SK-N-SH (cell line): Measurements from ENCODE around the gene TEAD4. TPM values are rescaled to one million over a fixed set of nuclear protein-coding genes. Genes with fewer than 3 reads are reported as not detected.

Experiments
- CTCF ChIA-PET: fragments of 300-600, 350-600 bp; formaldehyde crosslinking; extraction: SDS; loops from one replicate; lab custom pipeline; 2021; lab: Yijun Ruan, JAX
- POLR2A ChIA-PET: fragments of 350-600 bp; sonication (Branson Sonifier 250); formaldehyde crosslinking; extraction: SDS; loops from one replicate; lab custom pipeline; 2020; ENCODE audit warnings: antibody characterized with exemption, inconsistent platforms; lab: Yijun Ruan, JAX
- DNase-seq: peaks from one replicate; pipeline ENCODE4 v3.0.0; 2012
- H2AFZ ChIP-seq: fragments of 200-600 bp; sonication (generic); 2 replicates; pipeline ENCODE4 v1.8.1; 2016; ENCODE audit warnings: antibody characterized with exemption, mild to moderate bottlenecking, low read depth
- H3F3A ChIP-seq: fragments of 200-600 bp; sonication (generic); replicated peaks from 2 replicates; pipeline ENCODE3; 2016; ENCODE audit warnings: antibody characterized with exemption, mild to moderate bottlenecking; ENCODE audit not compliant: insufficient read depth
- H3K27ac ChIP-seq, 2 experiments: fragments of 200-500 bp in 1 of 2; fragments of 200-600 bp in 1 of 2; sonication (Bioruptor generic) in 1 of 2; sonication (generic), shearing (Covaris generic) in 1 of 2; 2 replicates each; pipeline versions ENCODE4 v1.5.1 to v1.6.1; 2014 to 2016; ENCODE audit warnings: low read depth in 2 of 2, inconsistent platforms in 1 of 2, low read length in 1 of 2, mild to moderate bottlenecking in 1 of 2, mixed read lengths in 1 of 2
- H3K27me3 ChIP-seq: fragments of 200-600 bp; sonication (generic), shearing (Covaris generic); 2 replicates; pipeline ENCODE4 v1.6.1; 2016; ENCODE audit warnings: mixed run types; ENCODE audit not compliant: insufficient read depth
- H3K36me3 ChIP-seq, 2 experiments: fragments of 200-500 bp in 1 of 2; fragments of 200-600 bp in 1 of 2; sonication (Bioruptor generic) in 1 of 2; sonication (generic) in 1 of 2; replicated peaks in 1 of 2; 2 replicates each; pipeline versions ENCODE3 to v1.5.1; 2014 to 2016; ENCODE audit warnings: low read length in 1 of 2, mild to moderate bottlenecking in 1 of 2; ENCODE audit not compliant: insufficient read depth in 2 of 2, control insufficient read depth in 1 of 2
- H3K4me1 ChIP-seq, 2 experiments: fragments of 200-500 bp in 1 of 2; fragments of 200-600 bp in 1 of 2; sonication (Bioruptor generic) in 1 of 2; sonication (generic), shearing (Covaris generic) in 1 of 2; 2 replicates each; pipeline versions ENCODE4 v1.5.1 to v1.6.1; 2014 to 2016; ENCODE audit warnings: low read depth in 1 of 2, low read length in 1 of 2, mixed run types in 1 of 2; ENCODE audit not compliant: insufficient read depth in 2 of 2, control insufficient read depth in 1 of 2
- H3K4me2 ChIP-seq: fragments of 200-600 bp; sonication (generic), shearing (Covaris generic); 2 replicates; pipeline ENCODE4 v1.6.1; 2017; ENCODE audit warnings: mixed run types
- H3K4me3 ChIP-seq, 2 experiments: fragments of 200-500 bp in 1 of 2; fragments of 200-600 bp in 1 of 2; sonication (Bioruptor generic) in 1 of 2; sonication (generic), shearing (Covaris generic) in 1 of 2; 2 replicates each; pipeline versions ENCODE4 v1.5.1 to v1.8.1; 2014 to 2016; ENCODE audit warnings: low read depth in 2 of 2, inconsistent platforms in 1 of 2, low read length in 1 of 2, mild to moderate bottlenecking in 1 of 2, mixed read lengths in 1 of 2, moderate library complexity in 1 of 2
- H3K79me2 ChIP-seq: fragments of 200-600 bp; sonication (generic); 2 replicates; pipeline ENCODE4 v1.8.1; 2017; ENCODE audit warnings: mild to moderate bottlenecking; ENCODE audit not compliant: insufficient read depth
- H3K9ac ChIP-seq: fragments of 200-600 bp; sonication (generic); 2 replicates; pipeline ENCODE4 v1.6.1; 2017; ENCODE audit warnings: mixed run types
- H3K9me2 ChIP-seq: fragments of 200-600 bp; sonication (generic); 2 replicates; pipeline ENCODE4 v1.6.1; 2017; ENCODE audit warnings: mixed run types
- H3K9me3 ChIP-seq: fragments of 200-600 bp; sonication (generic); 2 replicates; pipeline ENCODE4 v1.6.1; 2017; ENCODE audit warnings: mixed run types, mild to moderate bottlenecking, moderate library complexity
- H4K20me1 ChIP-seq: fragments of 200-600 bp; sonication (generic); 2 replicates; pipeline ENCODE4 v1.6.1; 2017; ENCODE audit warnings: mild to moderate bottlenecking, mixed run types; ENCODE audit not compliant: insufficient read depth
- CHD2 ChIP-seq: fragments of 150-350 bp; IDR thresholded peaks from 2 replicates; pipeline ENCODE4 v1.6.1; 2018; ENCODE audit warnings: low read length; ENCODE audit not compliant: partially characterized antibody
- ELF1 ChIP-seq: IDR thresholded peaks from 2 replicates; pipeline ENCODE4 v1.4.0; 2012
- EP300 ChIP-seq, 2 experiments: IDR thresholded peaks; 2 replicates each; pipeline versions ENCODE4 v1.4.0 to v1.6.1; 2012; ENCODE audit warnings: borderline replicate concordance in 1 of 2, low read depth in 1 of 2, low read length in 1 of 2
- FOXM1 ChIP-seq: IDR thresholded peaks from 2 replicates; pipeline ENCODE4 v1.4.0; 2012; ENCODE audit warnings: low read depth, mild to moderate bottlenecking
- GATA2 ChIP-seq: sonication (generic); formaldehyde crosslinking; IDR thresholded peaks from 2 replicates; pipeline ENCODE4 v1.5.0; 2020; ENCODE audit warnings: mild to moderate bottlenecking, missing genetic modification reagents
- MEF2A ChIP-seq: IDR thresholded peaks from 2 replicates; pipeline ENCODE4 v1.4.0; 2012; ENCODE audit warnings: low read depth, borderline replicate concordance
- NFIC ChIP-seq: IDR thresholded peaks from 2 replicates; pipeline ENCODE4 v1.4.0; 2012; ENCODE audit warnings: borderline replicate concordance
- NRF1 ChIP-seq: IDR thresholded peaks from 2 replicates; pipeline ENCODE4 v1.6.1; 2012; ENCODE audit warnings: low read depth, mild to moderate bottlenecking, low read length
- RFX5 ChIP-seq: IDR thresholded peaks from 2 replicates; pipeline ENCODE4 v1.6.1; 2012; ENCODE audit warnings: mild to moderate bottlenecking, improper control_type of control experiment, low read length
- RXRA ChIP-seq: IDR thresholded peaks from 2 replicates; pipeline ENCODE4 v1.4.0; 2012; ENCODE audit warnings: low read depth, mild to moderate bottlenecking, borderline replicate concordance
- SIN3A ChIP-seq: IDR thresholded peaks from 2 replicates; pipeline ENCODE4 v1.6.1; 2012; ENCODE audit warnings: low read depth, mild to moderate bottlenecking, low read length, moderate library complexity, borderline replicate concordance
- SMC3 ChIP-seq: IDR thresholded peaks from 2 replicates; pipeline ENCODE4 v1.6.1; 2012; ENCODE audit warnings: low read depth, low read length, improper control_type of control experiment
- TAF1 ChIP-seq: IDR thresholded peaks from 2 replicates; pipeline ENCODE4 v1.6.1; 2012; ENCODE audit warnings: low read depth, mild to moderate bottlenecking, low read length, moderate library complexity, borderline replicate concordance
- TCF12 ChIP-seq: IDR thresholded peaks from 2 replicates; pipeline ENCODE4 v1.4.0; 2012
- TEAD4 ChIP-seq: IDR thresholded peaks from 2 replicates; pipeline ENCODE4 v1.4.0; 2012; ENCODE audit warnings: mild to moderate bottlenecking, borderline replicate concordance; ENCODE audit not compliant: insufficient read depth
- YY1 ChIP-seq: IDR thresholded peaks from 2 replicates; pipeline ENCODE4 v1.4.0; 2012; ENCODE audit warnings: low read depth, mild to moderate bottlenecking
- WGBS: methylation state at CpG from one replicate; pipeline ENCODE4 v1.1.6; 2017; ENCODE audit warnings: low lambda C conversion rate; 5-methylcytosine and 5-hydroxymethylcytosine counted together
- polyA plus RNA-seq, 3 experiments: library from polyadenylated mRNA; depleted of rRNA; stranded (reverse); fragments of >200 nt; gene quantifications; 2 replicates each; pipeline ENCODE4 v1.2.3, GENCODE V29; 2012
- TF ChIP-seq, protein P1 (sequence below): IDR thresholded peaks from 2 replicates; pipeline ENCODE4 v1.6.1; 2012; ENCODE audit warnings: mild to moderate bottlenecking, low read depth, low read length, moderate library complexity
- TF ChIP-seq, protein P2 (sequence below): fragments of 150-350 bp; IDR thresholded peaks from 2 replicates; pipeline ENCODE4 v1.6.1; 2017; ENCODE audit warnings: antibody characterized with exemption, low read length, low read depth, borderline replicate concordance
- TF ChIP-seq, protein P3 (sequence below): IDR thresholded peaks from 2 replicates; pipeline ENCODE4; 2012
- TF ChIP-seq, protein P4 (sequence below): IDR thresholded peaks from 2 replicates; pipeline ENCODE4 v1.4.0; 2012; ENCODE audit warnings: low read depth, borderline replicate concordance

Gene TEAD4
- polyA plus RNA-seq, 1 of the 3 experiments (the other 2 are of a cell fraction), result 27.1 TPM

DNA sequence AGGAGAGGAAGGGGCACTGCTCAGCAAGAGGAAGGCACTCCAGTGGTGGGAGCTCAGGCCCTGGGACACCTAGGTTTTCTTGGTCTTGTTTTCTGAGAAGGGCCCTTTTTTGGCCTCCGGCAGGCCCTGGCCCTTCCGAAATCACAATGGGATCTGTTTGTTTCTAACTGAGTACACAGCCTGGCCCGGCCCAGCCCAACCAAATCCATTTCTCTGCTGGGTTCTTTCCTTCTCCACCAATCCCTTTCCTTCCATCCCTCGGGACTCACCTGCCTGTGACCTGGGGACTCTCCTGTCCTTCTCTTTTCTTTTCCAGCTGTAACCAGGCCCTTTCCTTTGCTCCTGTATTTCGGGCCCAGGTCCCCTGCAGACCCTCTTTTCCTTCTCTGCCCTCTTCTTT is 18.6 kb downstream of the TEAD4 start:
- Histone ChIP-seq H3K4me2 (no peak overlapping the region), H3K9me2 (no peaks in the 10 kb centered on the region), H3K36me3 (no peaks in the 10 kb centered on the region), H3K9me3 (no peaks in the 10 kb centered on the region), H2AFZ (no peak overlapping the region), H3F3A (peaks cover 3% of the 10 kb centered on the region), H3K4me3 (no peak overlapping the region), H3K4me1 (peaks cover 0 to 9% of the 10 kb centered on the region in 2 experiments; a peak in 1 of 4 replicates), H3K27me3 (no peaks in the 10 kb centered on the region), H3K79me2 (peaks cover 15% of the 10 kb centered on the region; the same call in 1 of the 2 replicates), H4K20me1 (0 out of 2 replicates have a peak, but pooled peaks cover 8% of the 10 kb centered on the region), H3K9ac (no peak overlapping the region), H3K27ac (no peak overlapping the region)
- TF ChIP-seq EP300 (IDR thresholded peaks at IDR 0.05; ENCODE audit: borderline replicate concordance in 1 of 2, low read depth in 1 of 2, low read length in 1 of 2) (no peak), MEF2A (no peak), RXRA (no peak), FOXM1 (no peak), RFX5 (no peak), TCF12 (no peak), GATA2 (CRISPR knock-in tag) (no peak), SMC3 (no peak), YY1 (no peak), ELF1 (no peak), NFIC (no peak), TEAD4 (no peak), TAF1 (no peak), SIN3A (no peak), CHD2 (no peak), NRF1 (no peak)
- TF ChIP-seq, protein P1, sequence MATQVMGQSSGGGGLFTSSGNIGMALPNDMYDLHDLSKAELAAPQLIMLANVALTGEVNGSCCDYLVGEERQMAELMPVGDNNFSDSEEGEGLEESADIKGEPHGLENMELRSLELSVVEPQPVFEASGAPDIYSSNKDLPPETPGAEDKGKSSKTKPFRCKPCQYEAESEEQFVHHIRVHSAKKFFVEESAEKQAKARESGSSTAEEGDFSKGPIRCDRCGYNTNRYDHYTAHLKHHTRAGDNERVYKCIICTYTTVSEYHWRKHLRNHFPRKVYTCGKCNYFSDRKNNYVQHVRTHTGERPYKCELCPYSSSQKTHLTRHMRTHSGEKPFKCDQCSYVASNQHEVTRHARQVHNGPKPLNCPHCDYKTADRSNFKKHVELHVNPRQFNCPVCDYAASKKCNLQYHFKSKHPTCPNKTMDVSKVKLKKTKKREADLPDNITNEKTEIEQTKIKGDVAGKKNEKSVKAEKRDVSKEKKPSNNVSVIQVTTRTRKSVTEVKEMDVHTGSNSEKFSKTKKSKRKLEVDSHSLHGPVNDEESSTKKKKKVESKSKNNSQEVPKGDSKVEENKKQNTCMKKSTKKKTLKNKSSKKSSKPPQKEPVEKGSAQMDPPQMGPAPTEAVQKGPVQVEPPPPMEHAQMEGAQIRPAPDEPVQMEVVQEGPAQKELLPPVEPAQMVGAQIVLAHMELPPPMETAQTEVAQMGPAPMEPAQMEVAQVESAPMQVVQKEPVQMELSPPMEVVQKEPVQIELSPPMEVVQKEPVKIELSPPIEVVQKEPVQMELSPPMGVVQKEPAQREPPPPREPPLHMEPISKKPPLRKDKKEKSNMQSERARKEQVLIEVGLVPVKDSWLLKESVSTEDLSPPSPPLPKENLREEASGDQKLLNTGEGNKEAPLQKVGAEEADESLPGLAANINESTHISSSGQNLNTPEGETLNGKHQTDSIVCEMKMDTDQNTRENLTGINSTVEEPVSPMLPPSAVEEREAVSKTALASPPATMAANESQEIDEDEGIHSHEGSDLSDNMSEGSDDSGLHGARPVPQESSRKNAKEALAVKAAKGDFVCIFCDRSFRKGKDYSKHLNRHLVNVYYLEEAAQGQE, result no peak
- TF ChIP-seq, protein P2, sequence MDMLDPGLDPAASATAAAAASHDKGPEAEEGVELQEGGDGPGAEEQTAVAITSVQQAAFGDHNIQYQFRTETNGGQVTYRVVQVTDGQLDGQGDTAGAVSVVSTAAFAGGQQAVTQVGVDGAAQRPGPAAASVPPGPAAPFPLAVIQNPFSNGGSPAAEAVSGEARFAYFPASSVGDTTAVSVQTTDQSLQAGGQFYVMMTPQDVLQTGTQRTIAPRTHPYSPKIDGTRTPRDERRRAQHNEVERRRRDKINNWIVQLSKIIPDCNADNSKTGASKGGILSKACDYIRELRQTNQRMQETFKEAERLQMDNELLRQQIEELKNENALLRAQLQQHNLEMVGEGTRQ, result no peak
- TF ChIP-seq, protein P3, sequence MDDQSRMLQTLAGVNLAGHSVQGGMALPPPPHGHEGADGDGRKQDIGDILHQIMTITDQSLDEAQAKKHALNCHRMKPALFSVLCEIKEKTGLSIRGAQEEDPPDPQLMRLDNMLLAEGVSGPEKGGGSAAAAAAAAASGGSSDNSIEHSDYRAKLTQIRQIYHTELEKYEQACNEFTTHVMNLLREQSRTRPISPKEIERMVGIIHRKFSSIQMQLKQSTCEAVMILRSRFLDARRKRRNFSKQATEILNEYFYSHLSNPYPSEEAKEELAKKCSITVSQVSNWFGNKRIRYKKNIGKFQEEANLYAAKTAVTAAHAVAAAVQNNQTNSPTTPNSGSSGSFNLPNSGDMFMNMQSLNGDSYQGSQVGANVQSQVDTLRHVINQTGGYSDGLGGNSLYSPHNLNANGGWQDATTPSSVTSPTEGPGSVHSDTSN, result no peak
- TF ChIP-seq, protein P4, sequence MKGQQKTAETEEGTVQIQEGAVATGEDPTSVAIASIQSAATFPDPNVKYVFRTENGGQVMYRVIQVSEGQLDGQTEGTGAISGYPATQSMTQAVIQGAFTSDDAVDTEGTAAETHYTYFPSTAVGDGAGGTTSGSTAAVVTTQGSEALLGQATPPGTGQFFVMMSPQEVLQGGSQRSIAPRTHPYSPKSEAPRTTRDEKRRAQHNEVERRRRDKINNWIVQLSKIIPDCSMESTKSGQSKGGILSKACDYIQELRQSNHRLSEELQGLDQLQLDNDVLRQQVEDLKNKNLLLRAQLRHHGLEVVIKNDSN, result no peak
- no peak for DNase-seq
- ChIA-PET CTCF (interaction anchor here (1.2 to 2.0 kb wide), 3 partner anchors 20 to 72 kb away, joined by 3 to 9 read pairs (median 4); no protein-coding TSS in a partner anchor), POLR2A (no interaction called here)
- 97% methylated on average over 5 of the region's 5 CpGs for WGBS
